Measurements from ENCODE around the gene REPS1. TPM values are rescaled to one million over a fixed set of nuclear protein-coding genes. Genes with fewer than 3 reads are reported as not detected.
A peak's percentile ranks its signal among the peaks of the same experiment; 100 is the strongest.

The REPS1 gene
- total and polyA plus RNA-seq, 2 of the 13 experiments (the other 11 are each of a cell fraction or from before 2014, with no cell fraction given) = 36.4 to 38.3 TPM

- TF ChIP-seq THAP11 (CRISPR knock-in tag; IDR thresholded peaks at IDR 0.05) (no peak), ZFP36L2 (CRISPR knock-in tag; IDR thresholded peaks at IDR 0.05) (no peak), ZNF775 (CRISPR knock-in tag; IDR thresholded peaks at IDR 0.05; ENCODE audit: borderline replicate concordance) (no peak), HMG20B (CRISPR knock-in tag; conservative IDR thresholded peaks at IDR 0.05) (no peak), EP300 (IDR thresholded peaks at IDR 0.05; ENCODE audit: low read depth in 2 of 2, low read length in 2 of 2) (no peak), EP300 (CRISPR knock-in tag; IDR thresholded peaks at IDR 0.05; ENCODE audit: borderline replicate concordance) (no peak), ZNF614 (CRISPR knock-in tag; IDR thresholded peaks at IDR 0.05; ENCODE audit: borderline replicate concordance) (no peak), ZNF607 (CRISPR knock-in tag; IDR thresholded peaks at IDR 0.05; ENCODE audit: borderline replicate concordance) (no peak), ZNF33B (CRISPR knock-in tag; IDR thresholded peaks at IDR 0.05) (no peak), HINFP (CRISPR knock-in tag; IDR thresholded peaks at IDR 0.05; ENCODE audit: low read depth) (no peak; the same call in 1 of the 2 replicates), ZZZ3 (CRISPR knock-in tag; IDR thresholded peaks at IDR 0.05; ENCODE audit: borderline replicate concordance) (no peak), PHB2 (IDR thresholded peaks at IDR 0.05; ENCODE audit: partially characterized antibody) (no peak), ZBTB1 (CRISPR knock-in tag; IDR thresholded peaks at IDR 0.05; ENCODE audit: borderline replicate concordance) (no peak), HOXA5 (CRISPR knock-in tag; IDR thresholded peaks at IDR 0.05) (no peak), ZNF737 (CRISPR knock-in tag; IDR thresholded peaks at IDR 0.05; ENCODE audit: borderline replicate concordance) (0 out of 2 replicates have a peak, but pooled peaks have one; percentile 54), TEAD3 (CRISPR knock-in tag; optimal IDR thresholded peaks at IDR 0.05; ENCODE audit: borderline replicate concordance) (peak; percentile 16), ETV6 (CRISPR knock-in tag; conservative IDR thresholded peaks at IDR 0.05) (no peak), ISX (CRISPR knock-in tag; conservative IDR thresholded peaks at IDR 0.05) (no peak), ZFP36L1 (CRISPR knock-in tag; IDR thresholded peaks at IDR 0.05) (no peak), ZNF510 (CRISPR knock-in tag; IDR thresholded peaks at IDR 0.05; ENCODE audit: low read depth) (peak; percentile 83; the same call in 1 of the 2 replicates), ZBTB3 (CRISPR knock-in tag; IDR thresholded peaks at IDR 0.05; ENCODE audit: borderline replicate concordance, low read depth) (no peak), KDM6A (CRISPR knock-in tag; IDR thresholded peaks at IDR 0.05; ENCODE audit: low read depth) (no peak), ZNF788 (CRISPR knock-in tag; IDR thresholded peaks at IDR 0.05; ENCODE audit: borderline replicate concordance) (no peak)
- TF ChIP-seq, protein P1, sequence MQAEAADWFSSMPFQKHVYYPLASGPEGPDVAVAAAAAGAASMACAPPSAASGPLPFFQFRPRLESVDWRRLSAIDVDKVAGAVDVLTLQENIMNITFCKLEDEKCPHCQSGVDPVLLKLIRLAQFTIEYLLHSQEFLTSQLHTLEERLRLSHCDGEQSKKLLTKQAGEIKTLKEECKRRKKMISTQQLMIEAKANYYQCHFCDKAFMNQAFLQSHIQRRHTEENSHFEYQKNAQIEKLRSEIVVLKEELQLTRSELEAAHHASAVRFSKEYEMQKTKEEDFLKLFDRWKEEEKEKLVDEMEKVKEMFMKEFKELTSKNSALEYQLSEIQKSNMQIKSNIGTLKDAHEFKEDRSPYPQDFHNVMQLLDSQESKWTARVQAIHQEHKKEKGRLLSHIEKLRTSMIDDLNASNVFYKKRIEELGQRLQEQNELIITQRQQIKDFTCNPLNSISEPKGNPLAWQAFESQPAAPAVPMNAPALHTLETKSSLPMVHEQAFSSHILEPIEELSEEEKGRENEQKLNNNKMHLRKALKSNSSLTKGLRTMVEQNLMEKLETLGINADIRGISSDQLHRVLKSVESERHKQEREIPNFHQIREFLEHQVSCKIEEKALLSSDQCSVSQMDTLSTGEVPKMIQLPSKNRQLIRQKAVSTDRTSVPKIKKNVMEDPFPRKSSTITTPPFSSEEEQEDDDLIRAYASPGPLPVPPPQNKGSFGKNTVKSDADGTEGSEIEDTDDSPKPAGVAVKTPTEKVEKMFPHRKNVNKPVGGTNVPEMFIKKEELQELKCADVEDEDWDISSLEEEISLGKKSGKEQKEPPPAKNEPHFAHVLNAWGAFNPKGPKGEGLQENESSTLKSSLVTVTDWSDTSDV (CRISPR knock-in tag; IDR thresholded peaks at IDR 0.05) = no peak
- TF ChIP-seq, protein P2, sequence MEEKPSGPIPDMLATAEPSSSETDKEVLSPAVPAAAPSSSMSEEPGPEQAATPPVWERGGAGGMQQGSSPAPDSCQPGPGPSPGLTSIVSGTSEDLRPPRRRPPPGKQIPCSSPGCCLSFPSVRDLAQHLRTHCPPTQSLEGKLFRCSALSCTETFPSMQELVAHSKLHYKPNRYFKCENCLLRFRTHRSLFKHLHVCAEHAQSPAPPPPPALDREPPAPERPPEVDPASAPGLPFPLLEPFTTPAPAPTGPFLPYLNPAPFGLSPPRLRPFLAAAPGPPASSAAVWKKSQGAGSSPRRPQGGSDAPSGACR (CRISPR knock-in tag; IDR thresholded peaks at IDR 0.05) = peak; percentile 81
Measured at GRCh38 chr6:139028658-139029469, 40.8 kb upstream of the REPS1 start, which contains the start of gene ABRACL (continued).
